22Rv1 (cell line): ENCODE data around the gene UBAC1.

Experiments
- H3K27ac ChIP-seq: fragments of 450-650 bp; 2 replicates; pipeline ENCODE4 v1.5.1; 2017
- ZFX ChIP-seq: fragments of 450-650 bp; IDR thresholded peaks from 2 replicates; pipeline ENCODE4 v1.6.1; 2017; ENCODE audit warnings: antibody characterized with exemption, borderline replicate concordance
- TF ChIP-seq, protein P1 (sequence below): fragments of 450-650 bp; IDR thresholded peaks from 2 replicates; pipeline ENCODE4 v1.5.1; 2017; ENCODE audit warnings: mild to moderate bottlenecking

The UBAC1 gene

DNA sequence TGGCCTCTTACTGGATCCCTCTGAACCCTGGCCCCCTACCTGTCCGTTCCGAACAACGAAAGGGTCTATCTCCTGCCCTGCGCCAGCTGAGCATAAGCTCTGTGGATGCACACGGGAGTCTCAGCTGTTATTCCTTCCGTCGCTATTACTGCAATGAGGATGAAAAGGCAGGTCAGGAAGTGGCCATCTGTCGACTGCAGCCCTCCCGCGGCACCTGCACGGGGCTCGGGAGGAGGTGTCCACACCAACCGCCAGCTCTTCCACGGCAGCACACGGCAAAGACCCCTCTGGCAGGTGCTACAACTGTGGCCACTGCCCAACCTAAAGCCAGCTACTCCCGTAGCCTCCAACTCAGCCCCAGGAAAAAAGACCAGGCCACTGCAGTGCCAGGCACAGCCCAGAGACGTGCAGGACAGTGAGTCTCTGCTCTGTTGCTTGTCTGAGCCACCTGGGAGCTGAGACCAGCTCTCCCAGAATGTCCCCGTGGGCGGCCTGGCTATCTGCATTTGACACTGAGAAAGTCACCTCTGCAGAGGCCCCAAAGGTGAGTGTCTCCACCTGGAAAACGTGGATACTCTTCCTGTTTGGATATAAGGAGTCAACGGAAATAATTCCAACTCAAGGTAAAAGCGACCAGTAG lies 72.9 kb downstream of the UBAC1 start:
- TF ChIP-seq, protein P1, sequence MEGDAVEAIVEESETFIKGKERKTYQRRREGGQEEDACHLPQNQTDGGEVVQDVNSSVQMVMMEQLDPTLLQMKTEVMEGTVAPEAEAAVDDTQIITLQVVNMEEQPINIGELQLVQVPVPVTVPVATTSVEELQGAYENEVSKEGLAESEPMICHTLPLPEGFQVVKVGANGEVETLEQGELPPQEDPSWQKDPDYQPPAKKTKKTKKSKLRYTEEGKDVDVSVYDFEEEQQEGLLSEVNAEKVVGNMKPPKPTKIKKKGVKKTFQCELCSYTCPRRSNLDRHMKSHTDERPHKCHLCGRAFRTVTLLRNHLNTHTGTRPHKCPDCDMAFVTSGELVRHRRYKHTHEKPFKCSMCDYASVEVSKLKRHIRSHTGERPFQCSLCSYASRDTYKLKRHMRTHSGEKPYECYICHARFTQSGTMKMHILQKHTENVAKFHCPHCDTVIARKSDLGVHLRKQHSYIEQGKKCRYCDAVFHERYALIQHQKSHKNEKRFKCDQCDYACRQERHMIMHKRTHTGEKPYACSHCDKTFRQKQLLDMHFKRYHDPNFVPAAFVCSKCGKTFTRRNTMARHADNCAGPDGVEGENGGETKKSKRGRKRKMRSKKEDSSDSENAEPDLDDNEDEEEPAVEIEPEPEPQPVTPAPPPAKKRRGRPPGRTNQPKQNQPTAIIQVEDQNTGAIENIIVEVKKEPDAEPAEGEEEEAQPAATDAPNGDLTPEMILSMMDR: no peak
- no peak for TF ChIP-seq ZFX
- no peak overlapping the region for H3K27ac ChIP-seq

DNA sequence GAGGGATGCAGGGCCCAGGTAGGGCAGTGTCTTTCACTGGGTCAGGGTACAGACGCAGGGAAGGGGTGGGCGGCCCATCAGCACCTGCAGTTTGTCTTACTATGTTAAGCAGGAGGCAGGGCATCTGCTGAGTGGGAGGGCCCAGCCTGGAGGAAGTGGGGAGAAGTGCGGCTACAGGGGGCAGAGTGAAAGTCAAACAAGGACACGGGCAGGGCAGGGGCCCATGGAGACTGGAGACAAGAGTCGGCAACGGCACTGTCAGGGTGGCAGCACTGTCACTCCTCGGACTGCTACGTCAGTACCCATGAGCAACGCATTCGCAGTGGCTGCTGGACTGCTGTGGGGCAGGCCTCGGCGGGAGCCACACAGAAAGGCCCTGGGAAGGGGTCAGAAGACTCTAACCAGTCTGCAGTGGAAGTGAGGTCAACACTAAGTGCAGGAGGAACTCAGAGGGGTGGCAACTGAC lies 73.6 kb downstream of the UBAC1 start:
- no peak overlapping the region for H3K27ac ChIP-seq
- TF ChIP-seq, protein P1: no peak
- no peak for TF ChIP-seq ZFX

DNA sequence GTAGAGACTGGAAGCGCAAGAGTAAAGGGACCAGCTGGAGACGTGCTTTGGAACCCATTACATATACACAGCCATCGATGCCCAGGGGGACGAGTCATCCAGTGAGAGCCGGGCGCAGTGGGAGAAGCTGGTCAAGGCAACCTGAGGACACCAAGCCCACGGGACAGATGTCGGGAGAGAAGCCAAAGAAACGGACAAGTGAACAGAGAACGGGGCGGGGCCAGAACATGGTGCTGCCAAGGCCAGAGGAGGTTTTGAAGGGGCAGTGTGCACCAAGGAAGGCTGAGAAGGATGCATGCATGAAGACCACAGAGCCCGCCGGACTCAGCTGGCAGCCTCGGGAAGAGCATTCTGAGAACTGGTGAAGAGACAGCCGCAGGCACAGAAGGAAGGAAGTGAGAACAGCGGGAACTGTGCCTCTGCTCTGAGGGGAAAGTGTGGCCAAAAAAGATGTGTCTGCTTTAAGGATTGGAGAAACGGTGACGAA lies 74.1 kb downstream of the UBAC1 start:
- TF ChIP-seq, protein P1: no peak
- TF ChIP-seq ZFX: no peak
- H3K27ac ChIP-seq: no peak overlapping the region

DNA sequence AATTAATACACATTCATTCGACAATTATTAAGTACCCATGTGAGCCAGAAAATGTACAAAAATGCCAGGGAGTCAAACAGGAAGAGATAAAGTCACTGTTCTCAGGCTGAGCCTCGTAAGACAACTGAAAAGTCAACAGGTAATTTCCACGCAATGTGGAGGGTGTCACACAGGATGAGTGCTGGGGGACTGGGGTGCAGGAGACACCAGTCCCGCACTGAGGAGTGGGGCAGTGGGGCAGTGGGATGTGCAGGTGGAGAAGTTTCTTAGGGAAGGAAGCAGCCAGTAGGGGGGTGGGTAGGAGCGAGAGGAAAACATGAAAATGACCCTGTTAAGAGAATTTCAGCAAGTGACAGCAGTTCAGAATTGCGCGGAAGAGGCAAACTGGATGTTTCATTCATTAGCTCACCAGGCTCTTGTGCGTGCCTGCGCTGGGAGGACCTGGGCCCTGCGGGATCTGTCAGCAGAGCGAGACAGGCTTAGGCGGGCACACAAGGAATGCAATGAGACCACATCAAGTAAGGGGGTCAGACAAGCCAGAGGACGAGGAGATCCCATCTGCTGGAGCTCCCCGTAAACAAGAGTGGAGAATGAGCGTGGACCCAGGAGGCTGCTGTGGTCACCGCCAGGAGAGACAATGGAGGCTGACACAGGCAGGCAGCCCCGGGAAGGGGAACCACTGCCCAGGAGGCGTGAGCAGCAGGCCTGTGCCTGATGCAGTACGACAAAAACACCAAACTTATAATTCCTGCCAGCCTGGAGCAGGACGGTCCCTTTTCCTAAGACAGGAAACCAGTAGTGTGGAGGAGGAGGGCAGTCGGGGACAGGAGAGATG lies 74.8 kb downstream of the UBAC1 start:
- H3K27ac ChIP-seq: no peak overlapping the region
- TF ChIP-seq, protein P1: no peak
- no peak for TF ChIP-seq ZFX

DNA sequence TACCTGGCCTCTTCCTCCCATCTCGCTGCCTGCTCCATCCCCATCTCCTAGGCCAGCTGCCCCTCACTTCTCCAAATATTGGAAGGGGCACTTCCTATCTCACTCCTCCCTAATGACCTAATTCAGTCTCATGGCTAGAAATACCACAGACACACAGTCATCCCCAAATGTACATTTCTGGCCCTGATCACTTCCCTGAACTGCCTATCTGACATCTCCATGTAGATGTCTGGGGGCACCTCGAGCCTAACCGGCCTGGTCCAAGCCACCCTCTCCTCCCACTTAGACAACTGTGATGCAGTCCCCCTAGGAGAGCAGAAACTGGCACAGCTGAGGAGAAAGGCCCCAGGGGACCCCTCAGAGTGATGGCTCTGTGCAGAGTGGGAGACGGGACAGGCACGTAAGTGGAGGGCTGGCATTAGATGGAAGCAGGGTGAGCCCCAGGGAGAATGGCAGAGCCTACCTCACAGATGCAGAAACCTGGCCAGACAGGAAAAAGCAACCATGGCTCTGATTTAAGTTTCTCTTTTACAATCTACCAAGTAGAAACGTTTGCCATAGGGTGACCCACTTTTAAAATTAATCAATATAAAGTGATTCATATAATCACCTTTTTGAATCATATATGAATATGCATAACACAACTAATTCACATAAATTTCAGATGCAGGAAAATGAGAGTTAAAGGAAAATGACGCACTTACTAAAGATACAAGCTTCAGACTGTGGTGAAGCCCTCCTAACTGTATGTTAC lies 75.9 kb downstream of the UBAC1 start:
- H3K27ac ChIP-seq: no peak overlapping the region

DNA sequence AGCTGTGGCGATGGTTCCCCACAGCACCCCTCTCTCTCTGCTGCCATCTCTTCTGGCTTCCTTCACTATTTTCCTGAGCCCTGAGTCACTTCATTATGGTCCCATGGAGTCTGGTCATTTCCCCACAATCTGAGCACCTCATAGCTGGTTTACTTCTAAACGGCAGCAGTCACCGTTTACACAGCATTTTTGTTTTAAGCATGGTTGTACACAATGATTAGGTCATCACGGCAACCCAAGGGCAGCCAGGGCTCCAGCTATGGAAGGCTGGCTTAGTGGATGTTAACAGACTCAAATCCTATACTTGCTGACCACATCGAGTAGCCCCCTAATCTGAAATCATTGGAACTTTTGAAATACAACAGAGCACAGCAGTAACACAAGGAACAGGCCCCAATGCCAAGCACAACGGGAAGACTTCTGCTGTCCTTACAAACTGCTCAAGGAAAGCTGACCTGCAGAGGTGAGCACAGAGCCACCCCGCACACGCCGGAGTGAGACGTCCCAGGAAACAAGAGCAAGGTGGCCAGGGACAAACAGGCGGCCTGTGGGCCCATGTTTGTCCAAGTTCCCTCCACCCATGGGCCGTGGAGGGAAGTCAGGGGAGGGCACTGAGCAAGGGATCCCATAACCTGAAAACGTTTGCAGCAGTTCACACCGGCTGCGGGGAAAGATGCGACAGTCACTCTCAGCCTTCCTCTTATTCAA lies 76.7 kb downstream of the UBAC1 start:
- TF ChIP-seq, protein P1: no peak
- no peak for TF ChIP-seq ZFX
- H3K27ac ChIP-seq: no peak overlapping the region

More for the DNA sequence above, 75.9 kb downstream of the UBAC1 start:
- no peak for TF ChIP-seq ZFX
- TF ChIP-seq, protein P1: no peak
